ENCODE measurements around the gene RCSD1. TPM values are rescaled to one million over a fixed set of nuclear protein-coding genes. Genes with fewer than 3 reads are reported as not detected.
A peak's percentile ranks its signal among the peaks of the same experiment; 100 is the strongest.

The RCSD1 gene
- total RNA-seq, 3 donors from 2014 or later (not counting 1 experiment from before 2014, with no cell fraction given), result 86.3 to 130 (median 110) TPM

- no peaks in the 10 kb centered on the region for H3K36me3 Mint-ChIP-seq
- no peaks in the 10 kb centered on the region for H3K9me3 ChIP-seq (ENCODE audit: control insufficient read depth, insufficient read depth, low read length)
- intact Hi-C loops (cut with micrococcal nuclease), result loop anchor here (2.0 kb wide), 1 partner anchor 19 kb away; no protein-coding TSS in a partner anchor
- H3K4me3 Mint-ChIP-seq, result peak overlapping the region; percentile 88
- no peaks in the 10 kb centered on the region for H3K27me3 Mint-ChIP-seq (ENCODE audit: low read depth in 2 of 2)
- no peaks in the 10 kb centered on the region for H3K9me3 Mint-ChIP-seq
- 0% methylated on average over 4 of the region's 4 CpGs for WGBS (ENCODE audit: insufficient coverage)
- DNase-seq (peak in 1 of 2 donors; percentile 62), ATAC-seq (peak; percentile 24 to 59 (median 33))
- H3K27me3 ChIP-seq (ENCODE audit: control insufficient read depth, insufficient read depth, low read length), result no peaks in the 10 kb centered on the region
- H3K4me3 ChIP-seq (ENCODE audit: low read length), result peak overlapping the region; percentile 98
- H3K4me1 ChIP-seq (ENCODE audit: control insufficient read depth, insufficient read depth, low read length), result peaks cover 79% of the 10 kb centered on the region
- H3K4me1 Mint-ChIP-seq, result peaks cover 89 to 96% of the 10 kb centered on the region in 2 donors
- H3K27ac ChIP-seq (ENCODE audit: low read length), result peak overlapping the region; percentile 95
- peak overlapping the region; percentile 89 to 93 for H3K27ac Mint-ChIP-seq
- TF ChIP-seq CTCF (IDR thresholded peaks at IDR 0.05), result no peak
- peaks cover 33% of the 10 kb centered on the region for H3K36me3 ChIP-seq (ENCODE audit: control insufficient read depth, insufficient read depth, low read length)
Observed at GRCh38 chr1:167631936-167632614, 2.0 kb downstream of the RCSD1 start.

- WGBS (ENCODE audit: insufficient coverage), result 74% methylated on average over 3 of the region's 3 CpGs
- Histone ChIP-seq H3K9me3 (ENCODE audit: control insufficient read depth, insufficient read depth, low read length) (no peaks in the 10 kb centered on the region), H3K27me3 (ENCODE audit: control insufficient read depth, insufficient read depth, low read length) (no peaks in the 10 kb centered on the region), H3K27ac (ENCODE audit: low read length) (peak overlapping the region; percentile 95), H3K36me3 (ENCODE audit: control insufficient read depth, insufficient read depth, low read length) (peaks cover 37% of the 10 kb centered on the region), H3K4me1 (ENCODE audit: control insufficient read depth, insufficient read depth, low read length) (peaks cover 79% of the 10 kb centered on the region), H3K4me3 (ENCODE audit: low read length) (no peak overlapping the region)
- H3K27me3 Mint-ChIP-seq (ENCODE audit: low read depth in 2 of 2), result no peaks in the 10 kb centered on the region
- peaks cover 96 to 97% of the 10 kb centered on the region in 2 donors for H3K4me1 Mint-ChIP-seq
- H3K9me3 Mint-ChIP-seq, result no peaks in the 10 kb centered on the region
- intact Hi-C loops (cut with micrococcal nuclease), result loop anchor here (2.0 kb wide), 1 partner anchor 17 kb away; no protein-coding TSS in a partner anchor
- H3K27ac Mint-ChIP-seq, result peak overlapping the region; percentile 89 to 93
- H3K4me3 Mint-ChIP-seq, result peak overlapping the region; percentile 88
- no peak for ATAC-seq
- no peak for DNase-seq
- TF ChIP-seq CTCF (IDR thresholded peaks at IDR 0.05), result no peak
- no peaks in the 10 kb centered on the region for H3K36me3 Mint-ChIP-seq
Observed at GRCh38 chr1:167633258-167633944, 3.4 kb downstream of the RCSD1 start.

- no peaks in the 10 kb centered on the region for H3K27me3 ChIP-seq (ENCODE audit: control insufficient read depth, insufficient read depth, low read length)
- Mint-ChIP-seq H3K27ac (peak overlapping the region; percentile 89 to 93), H3K27me3 (ENCODE audit: low read depth in 2 of 2) (no peaks in the 10 kb centered on the region), H3K9me3 (no peaks in the 10 kb centered on the region), H3K4me3 (peak overlapping the region; percentile 88), H3K36me3 (no peaks in the 10 kb centered on the region), H3K4me1 (peaks cover 91% of the 10 kb centered on the region in 2 donors)
- intact Hi-C loops (cut with micrococcal nuclease), result no loop called here
- no peak for TF ChIP-seq CTCF (IDR thresholded peaks at IDR 0.05)
- no peaks in the 10 kb centered on the region for H3K9me3 ChIP-seq (ENCODE audit: control insufficient read depth, insufficient read depth, low read length)
- no peak overlapping the region for H3K4me3 ChIP-seq (ENCODE audit: low read length)
- peaks cover 44% of the 10 kb centered on the region for H3K36me3 ChIP-seq (ENCODE audit: control insufficient read depth, insufficient read depth, low read length)
- no peak overlapping the region for H3K27ac ChIP-seq (ENCODE audit: low read length)
- H3K4me1 ChIP-seq (ENCODE audit: control insufficient read depth, insufficient read depth, low read length), result peaks cover 74% of the 10 kb centered on the region
- DNase-seq (no peak), ATAC-seq (no peak)
- 67% methylated on average over 2 of the region's 2 CpGs for WGBS (ENCODE audit: insufficient coverage)
Observed at GRCh38 chr1:167634435-167634834, 4.4 kb downstream of the RCSD1 start.

Data from natural killer cell (primary cell).